ENCODE results near the gene SLC40A1. TPM values are rescaled to one million over a fixed set of nuclear protein-coding genes. Genes with fewer than 3 reads are reported as not detected.

The SLC40A1 gene
- total RNA-seq, 1 experiment from 2014 or later = 1.7 TPM

GRCh38 chr2:189548666-189549448 is 31.7 kb downstream of the SLC40A1 start:
- intact Hi-C loops (cut with micrococcal nuclease) = no loop called here
- BruUV-seq (replicated peaks) = no TSS peak
- Histone ChIP-seq H3K4me3 (ENCODE audit: low read length) (no peak overlapping the region), H3K9ac (ENCODE audit: low read length) (no peak overlapping the region), H3K9me2 (replicated peaks; ENCODE audit: low read length) (no peaks in the 10 kb centered on the region), H2AFZ (ENCODE audit: low read length) (peak overlapping the region; percentile 2; the same call in 1 of the 2 replicates), H3K27ac (ENCODE audit: low read length) (peak overlapping the region; percentile 10), H4K20me1 (ENCODE audit: low read length) (no peaks in the 10 kb centered on the region), H3K9me3 (ENCODE audit: low read length) (no peaks in the 10 kb centered on the region), H3K4me2 (ENCODE audit: low read length) (peak overlapping the region; percentile 25; the same call in 1 of the 2 replicates), H3K36me3 (ENCODE audit: low read depth, low read length) (no peaks in the 10 kb centered on the region), H3K79me2 (ENCODE audit: low read length) (no peaks in the 10 kb centered on the region), H3K27me3 (ENCODE audit: low read length) (no peaks in the 10 kb centered on the region), H3K4me1 (ENCODE audit: insufficient read depth, low read length) (peaks cover 26% of the 10 kb centered on the region), H3F3A (ENCODE audit: low read length, unreplicated experiment) (no peaks in the 10 kb centered on the region)
- ChIA-PET CTCF (no interaction called here), POLR2A (ENCODE audit: unreplicated experiment) (interaction anchor here (0.6 kb wide), 1 partner anchor 32 kb away, joined by 4 read pairs; the partner anchor contains the start of gene SLC40A1)
- TF ChIP-seq, protein P1, sequence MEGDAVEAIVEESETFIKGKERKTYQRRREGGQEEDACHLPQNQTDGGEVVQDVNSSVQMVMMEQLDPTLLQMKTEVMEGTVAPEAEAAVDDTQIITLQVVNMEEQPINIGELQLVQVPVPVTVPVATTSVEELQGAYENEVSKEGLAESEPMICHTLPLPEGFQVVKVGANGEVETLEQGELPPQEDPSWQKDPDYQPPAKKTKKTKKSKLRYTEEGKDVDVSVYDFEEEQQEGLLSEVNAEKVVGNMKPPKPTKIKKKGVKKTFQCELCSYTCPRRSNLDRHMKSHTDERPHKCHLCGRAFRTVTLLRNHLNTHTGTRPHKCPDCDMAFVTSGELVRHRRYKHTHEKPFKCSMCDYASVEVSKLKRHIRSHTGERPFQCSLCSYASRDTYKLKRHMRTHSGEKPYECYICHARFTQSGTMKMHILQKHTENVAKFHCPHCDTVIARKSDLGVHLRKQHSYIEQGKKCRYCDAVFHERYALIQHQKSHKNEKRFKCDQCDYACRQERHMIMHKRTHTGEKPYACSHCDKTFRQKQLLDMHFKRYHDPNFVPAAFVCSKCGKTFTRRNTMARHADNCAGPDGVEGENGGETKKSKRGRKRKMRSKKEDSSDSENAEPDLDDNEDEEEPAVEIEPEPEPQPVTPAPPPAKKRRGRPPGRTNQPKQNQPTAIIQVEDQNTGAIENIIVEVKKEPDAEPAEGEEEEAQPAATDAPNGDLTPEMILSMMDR (conservative IDR thresholded peaks at IDR 0.05; ENCODE audit: low read depth, low read length) = no peak
- no peak for TF ChIP-seq EZH2phosphoT487 (IDR thresholded peaks at IDR 0.05; ENCODE audit: borderline replicate concordance, low read length)
- DNase-seq (peak; percentile 70), ATAC-seq (peak; percentile 52)

DNA sequence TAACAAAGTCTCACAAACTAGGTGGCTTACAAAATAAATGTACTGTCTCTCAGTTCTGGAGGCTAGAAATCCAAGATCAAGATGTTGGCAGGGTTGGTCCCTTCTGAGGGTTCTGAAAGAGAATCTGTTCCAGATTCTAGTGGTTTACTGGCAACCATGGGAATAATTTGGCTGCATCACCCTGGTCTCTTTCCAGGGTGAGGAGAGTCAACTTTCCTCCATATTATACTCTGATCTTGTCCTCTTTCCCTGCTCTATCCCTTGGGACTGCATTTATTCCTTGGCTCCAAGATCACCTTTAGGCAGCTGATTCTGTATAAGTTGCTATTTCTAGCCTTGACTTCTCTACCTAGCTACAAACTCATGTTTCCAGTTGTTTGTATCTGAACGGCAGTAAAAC is 35.2 kb downstream of the SLC40A1 start:
- DNase-seq (no peak), ATAC-seq (no peak)
- intact Hi-C loops (cut with micrococcal nuclease) = no loop called here
- Histone ChIP-seq H3K79me2 (ENCODE audit: low read length) (no peaks in the 10 kb centered on the region), H3K36me3 (ENCODE audit: low read depth, low read length) (no peaks in the 10 kb centered on the region), H4K20me1 (ENCODE audit: low read length) (no peaks in the 10 kb centered on the region), H3F3A (ENCODE audit: low read length, unreplicated experiment) (no peaks in the 10 kb centered on the region), H3K27ac (ENCODE audit: low read length) (no peak overlapping the region), H2AFZ (ENCODE audit: low read length) (no peak overlapping the region), H3K9me3 (ENCODE audit: low read length) (no peaks in the 10 kb centered on the region), H3K9ac (ENCODE audit: low read length) (no peak overlapping the region), H3K4me1 (ENCODE audit: insufficient read depth, low read length) (peaks cover 11% of the 10 kb centered on the region), H3K4me3 (ENCODE audit: low read length) (no peak overlapping the region), H3K9me2 (replicated peaks; ENCODE audit: low read length) (no peaks in the 10 kb centered on the region), H3K27me3 (ENCODE audit: low read length) (no peaks in the 10 kb centered on the region), H3K4me2 (ENCODE audit: low read length) (no peak overlapping the region)
- CTCF ChIA-PET = no interaction called here
- TF ChIP-seq EZH2phosphoT487 (IDR thresholded peaks at IDR 0.05; ENCODE audit: borderline replicate concordance, low read length) (no peak), EZH2 (IDR thresholded peaks at IDR 0.05; ENCODE audit: low read length, unreplicated experiment) (no peak)
- TF ChIP-seq, protein P1 (conservative IDR thresholded peaks at IDR 0.05; ENCODE audit: low read depth, low read length) = no peak
- no TSS peak for BruUV-seq (replicated peaks)
- POLR2A ChIA-PET (ENCODE audit: unreplicated experiment) = no interaction called here

DNA sequence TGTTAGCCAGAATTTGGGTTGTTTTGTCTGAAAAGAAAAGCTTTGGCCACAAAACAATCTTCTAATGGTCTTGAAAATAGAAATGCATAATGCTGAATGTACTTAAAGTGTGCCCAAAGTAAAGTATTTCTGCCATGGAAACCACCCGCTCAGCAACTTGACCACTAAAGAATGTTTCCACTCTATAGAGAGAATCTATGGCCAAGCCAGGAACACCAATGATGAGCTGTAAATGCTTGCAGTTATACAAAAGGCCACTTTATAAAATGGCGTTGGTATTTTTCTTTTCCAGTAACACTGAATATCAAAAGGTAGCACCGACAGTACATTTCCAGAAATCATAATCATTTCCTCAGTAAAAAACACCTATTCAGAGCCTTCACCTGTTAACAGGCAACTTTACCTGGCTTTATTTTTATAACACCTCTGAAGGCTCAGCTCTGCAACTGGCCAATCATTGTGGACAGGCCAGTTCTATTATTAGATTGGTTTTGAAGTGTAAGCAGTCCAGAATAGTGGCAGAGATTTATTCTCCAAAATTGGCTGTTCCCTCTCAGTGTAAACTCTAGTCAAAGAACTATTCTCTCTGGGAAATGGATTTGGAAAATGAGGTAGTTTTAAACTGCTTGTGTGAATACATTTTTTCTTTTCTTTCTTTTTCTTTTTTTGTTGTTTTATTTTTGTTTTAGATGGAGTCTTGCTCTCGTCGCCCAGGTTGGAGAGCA is 36.1 kb downstream of the SLC40A1 start:
- DNase-seq = no peak
- ATAC-seq = no peak
- no TSS peak for BruUV-seq (replicated peaks)
- Histone ChIP-seq H3K4me2 (ENCODE audit: low read length) (no peak overlapping the region), H3K36me3 (ENCODE audit: low read depth, low read length) (no peaks in the 10 kb centered on the region), H4K20me1 (ENCODE audit: low read length) (no peaks in the 10 kb centered on the region), H3K79me2 (ENCODE audit: low read length) (no peaks in the 10 kb centered on the region), H3K4me3 (ENCODE audit: low read length) (no peak overlapping the region), H3K27ac (ENCODE audit: low read length) (no peak overlapping the region), H3K27me3 (ENCODE audit: low read length) (no peaks in the 10 kb centered on the region), H3K9me2 (replicated peaks; ENCODE audit: low read length) (no peaks in the 10 kb centered on the region), H2AFZ (ENCODE audit: low read length) (no peak overlapping the region), H3K9me3 (ENCODE audit: low read length) (no peaks in the 10 kb centered on the region), H3F3A (ENCODE audit: low read length, unreplicated experiment) (no peaks in the 10 kb centered on the region), H3K4me1 (ENCODE audit: insufficient read depth, low read length) (peaks cover 10% of the 10 kb centered on the region), H3K9ac (ENCODE audit: low read length) (no peak overlapping the region)
- TF ChIP-seq EZH2 (IDR thresholded peaks at IDR 0.05; ENCODE audit: low read length, unreplicated experiment) = no peak
- TF ChIP-seq, protein P1 (conservative IDR thresholded peaks at IDR 0.05; ENCODE audit: low read depth, low read length) = no peak
- no peak for TF ChIP-seq EZH2phosphoT487 (IDR thresholded peaks at IDR 0.05; ENCODE audit: borderline replicate concordance, low read length)
- CTCF ChIA-PET = no interaction called here
- intact Hi-C loops (cut with micrococcal nuclease) = no loop called here
- POLR2A ChIA-PET (ENCODE audit: unreplicated experiment) = no interaction called here

All from PC-3 (cell line).